Uterus (tissue), 4 donors: ENCODE measurements around the gene TTC7B. TPM values are rescaled to one million over a fixed set of nuclear protein-coding genes. Genes with fewer than 3 reads are reported as not detected.
A peak's percentile ranks its signal among the peaks of the same experiment; 100 is the strongest.

Experiments
- DNase-seq, 2 donors: peaks; one replicate each; pipeline ENCODE4 v3.0.0-alpha.2; 2019 to 2020
- H3K27ac ChIP-seq, 2 donors: fragments of 200-600 bp; sonication (generic); 1 replicate in 1 of 2; 2 replicates in 1 of 2; pipeline ENCODE4 v1.5.1; 2016 to 2018
- H3K27me3 ChIP-seq, 2 donors: fragments of 200-600 bp; sonication (generic); one replicate each; pipeline ENCODE4 v1.5.1; 2018 to 2019; ENCODE audit warnings: control low read depth in 1 of 2
- H3K36me3 ChIP-seq, 2 donors: fragments of 200-600 bp; sonication (generic); one replicate each; pipeline ENCODE4 v1.5.1; 2019; ENCODE audit warnings: control low read depth in 1 of 2
- H3K4me1 ChIP-seq, 2 donors: fragments of 200-600 bp; sonication (generic); one replicate each; pipeline ENCODE4 v1.5.1; 2018 to 2019; ENCODE audit warnings: control low read depth in 1 of 2
- H3K4me3 ChIP-seq, 2 donors: fragments of 200-600 bp; sonication (generic); 1 replicate in 1 of 2; 2 replicates in 1 of 2; pipeline ENCODE4 v1.5.1; 2018 to 2019; ENCODE audit warnings: mild to moderate bottlenecking in 1 of 2
- H3K9me3 ChIP-seq, 2 donors: fragments of 200-600 bp; sonication (generic); one replicate each; pipeline ENCODE4 v1.5.1; 2019; ENCODE audit warnings: control low read depth in 1 of 2
- POLR2A ChIP-seq, 2 donors: fragments of 450-650 bp; IDR thresholded peaks; one replicate each; pipeline ENCODE4 v1.6.1; 2016; ENCODE audit warnings: antibody characterized with exemption in 2 of 2, mild to moderate bottlenecking in 1 of 2, moderate library complexity in 1 of 2
- intact Hi-C: fragments of 100-400 bp; cut with DNase I; formaldehyde crosslinking; loops from one replicate; pipeline ENCODE4 v1.15.1; 2023; ENCODE audit warnings: low total_unique reads
- total RNA-seq, 4 donors: library from RNA; depleted of rRNA in 3 of 4; stranded (reverse); fragments of >200 nt in 3 of 4; gene quantifications; one replicate each; pipeline versions ENCODE4 v1.1.0 to v1.2.4, GENCODE V29; 2014 to 2023
- TF ChIP-seq, protein P1 (sequence below), 4 experiments: fragments of 200-600 bp in 2 of 4; fragments of 450-650 bp in 2 of 4; sonication (generic) in 2 of 4; IDR thresholded peaks; one replicate each; pipeline ENCODE4 v1.5.1; 2016 to 2019; ENCODE audit warnings: antibody characterized with exemption in 4 of 4, mild to moderate bottlenecking in 2 of 4, moderate library complexity in 1 of 4
- donor health status: DM: yes; HTN: yes; CAD: no.

TTC7B gene
- total RNA-seq, 4 donors from 2014 or later = 15.3 to 73.9 (median 28.0) TPM

DNA sequence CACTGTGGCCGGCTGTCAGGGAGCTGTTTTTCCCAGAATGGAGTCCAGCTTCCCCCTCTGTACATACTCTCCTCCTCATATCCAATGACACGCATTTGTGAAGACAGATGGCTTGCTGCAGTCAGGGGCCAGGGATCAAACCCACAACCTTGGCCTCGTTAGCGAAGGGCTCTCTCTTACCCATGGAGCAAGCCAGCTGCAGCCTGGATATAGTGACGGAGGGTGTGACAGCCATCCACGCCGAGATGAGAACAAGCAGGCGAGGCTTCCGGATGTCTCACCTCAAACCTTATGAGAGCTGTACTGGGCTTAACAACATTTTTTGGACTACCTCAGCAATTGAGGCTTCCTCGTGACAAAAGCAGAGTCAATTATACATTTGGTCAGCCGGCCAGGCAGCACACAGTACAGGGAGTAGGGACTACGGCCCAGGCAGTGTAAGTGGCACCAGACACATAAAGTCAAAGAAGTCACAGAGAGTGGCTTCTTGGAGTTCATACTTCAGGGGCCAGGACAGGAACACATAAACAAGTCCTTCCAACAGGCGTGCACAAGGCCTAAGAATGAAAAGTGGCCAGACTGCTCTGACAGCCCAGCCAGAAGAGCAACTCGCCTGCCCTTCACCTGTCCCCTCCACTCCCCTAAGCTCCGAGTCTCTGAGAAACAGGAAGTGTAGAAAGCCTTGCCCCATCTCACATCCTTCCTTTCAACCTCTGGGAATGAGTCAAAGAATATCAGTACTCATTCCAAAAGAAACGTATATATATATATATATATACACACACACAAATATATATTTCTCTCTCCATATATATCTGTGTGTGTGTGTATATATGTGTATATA is 115.1 kb downstream of the TTC7B start:
- peaks cover 0 to 10% of the 10 kb centered on the region in 2 donors for H3K4me1 ChIP-seq
- intact Hi-C loops = no loop called here
- no peak overlapping the region for H3K27ac ChIP-seq
- no peak overlapping the region for H3K4me3 ChIP-seq
- H3K27me3 ChIP-seq = no peaks in the 10 kb centered on the region
- DNase-seq = no peak
- TF ChIP-seq POLR2A (IDR thresholded peaks at IDR 0.05) = no peak
- TF ChIP-seq, protein P1, sequence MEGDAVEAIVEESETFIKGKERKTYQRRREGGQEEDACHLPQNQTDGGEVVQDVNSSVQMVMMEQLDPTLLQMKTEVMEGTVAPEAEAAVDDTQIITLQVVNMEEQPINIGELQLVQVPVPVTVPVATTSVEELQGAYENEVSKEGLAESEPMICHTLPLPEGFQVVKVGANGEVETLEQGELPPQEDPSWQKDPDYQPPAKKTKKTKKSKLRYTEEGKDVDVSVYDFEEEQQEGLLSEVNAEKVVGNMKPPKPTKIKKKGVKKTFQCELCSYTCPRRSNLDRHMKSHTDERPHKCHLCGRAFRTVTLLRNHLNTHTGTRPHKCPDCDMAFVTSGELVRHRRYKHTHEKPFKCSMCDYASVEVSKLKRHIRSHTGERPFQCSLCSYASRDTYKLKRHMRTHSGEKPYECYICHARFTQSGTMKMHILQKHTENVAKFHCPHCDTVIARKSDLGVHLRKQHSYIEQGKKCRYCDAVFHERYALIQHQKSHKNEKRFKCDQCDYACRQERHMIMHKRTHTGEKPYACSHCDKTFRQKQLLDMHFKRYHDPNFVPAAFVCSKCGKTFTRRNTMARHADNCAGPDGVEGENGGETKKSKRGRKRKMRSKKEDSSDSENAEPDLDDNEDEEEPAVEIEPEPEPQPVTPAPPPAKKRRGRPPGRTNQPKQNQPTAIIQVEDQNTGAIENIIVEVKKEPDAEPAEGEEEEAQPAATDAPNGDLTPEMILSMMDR (IDR thresholded peaks at IDR 0.05) = no peak
- no peaks in the 10 kb centered on the region for H3K9me3 ChIP-seq
- H3K36me3 ChIP-seq = no peaks in the 10 kb centered on the region

DNA sequence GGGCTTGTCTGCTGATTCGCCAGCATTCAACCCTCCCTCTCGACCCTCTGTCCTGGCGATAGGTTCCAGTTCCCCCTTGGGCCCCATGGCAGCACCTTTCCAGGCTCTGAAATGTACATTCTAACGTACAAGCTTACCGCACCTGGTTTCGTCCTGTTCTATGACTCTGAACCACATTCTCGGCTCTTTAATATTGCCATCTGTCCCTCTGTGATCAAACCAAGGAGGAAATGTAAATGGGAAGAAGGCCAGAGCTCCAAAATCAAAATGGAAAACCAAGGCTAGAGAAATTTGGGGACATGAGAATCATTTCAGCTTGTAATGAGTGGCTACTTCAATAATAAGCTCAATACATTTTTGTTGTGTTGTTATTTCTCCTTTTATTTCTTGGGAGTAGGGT is 117.2 kb downstream of the TTC7B start:
- TF ChIP-seq, protein P1 (IDR thresholded peaks at IDR 0.05) = no peak
- no peak for TF ChIP-seq POLR2A (IDR thresholded peaks at IDR 0.05)
- H3K4me1 ChIP-seq = peaks cover 0 to 10% of the 10 kb centered on the region in 2 donors
- H3K36me3 ChIP-seq = no peaks in the 10 kb centered on the region
- H3K9me3 ChIP-seq = no peaks in the 10 kb centered on the region
- intact Hi-C loops = loop anchor here (10.0 kb wide), 1 partner anchor 294 kb away; no protein-coding TSS in a partner anchor
- no peak for DNase-seq
- peak overlapping the region in 1 of 2 donors; percentile 75 for H3K27ac ChIP-seq
- H3K4me3 ChIP-seq = no peak overlapping the region
- no peaks in the 10 kb centered on the region for H3K27me3 ChIP-seq

DNA sequence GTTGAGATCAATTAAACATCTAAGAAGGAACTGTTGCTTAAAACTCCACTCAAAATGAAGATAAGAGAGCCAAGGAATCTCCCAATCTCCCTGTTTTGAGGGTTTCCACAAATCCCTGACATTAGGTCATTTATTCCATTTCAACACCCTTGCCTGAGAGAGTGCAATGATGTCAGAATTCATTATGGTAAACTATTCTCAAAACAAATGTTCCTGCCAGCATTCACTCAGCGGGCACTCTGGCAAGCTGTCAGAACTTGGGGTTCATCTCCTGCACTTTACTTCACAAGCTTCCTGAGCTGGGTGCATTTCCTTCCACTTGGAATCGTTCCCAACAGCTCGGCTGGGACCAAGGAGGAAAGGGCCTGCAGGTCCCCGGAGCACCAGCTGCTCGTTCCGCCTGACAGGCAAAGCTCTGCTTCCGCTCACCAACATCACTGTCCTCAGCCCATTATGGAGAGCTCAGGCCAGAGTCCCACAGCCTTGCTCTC is 117.8 kb downstream of the TTC7B start:
- no peaks in the 10 kb centered on the region for H3K9me3 ChIP-seq
- no peak overlapping the region for H3K4me3 ChIP-seq
- DNase-seq = peak; percentile 47 to 54
- H3K27me3 ChIP-seq = no peaks in the 10 kb centered on the region
- H3K4me1 ChIP-seq = peaks cover 0 to 10% of the 10 kb centered on the region in 2 donors
- H3K36me3 ChIP-seq = no peaks in the 10 kb centered on the region
- H3K27ac ChIP-seq = peak overlapping the region; percentile 32 to 75
- intact Hi-C loops = loop anchor here (10.0 kb wide), 1 partner anchor 294 kb away; no protein-coding TSS in a partner anchor
- TF ChIP-seq POLR2A (IDR thresholded peaks at IDR 0.05) = no peak
- TF ChIP-seq, protein P1 (IDR thresholded peaks at IDR 0.05) = no peak

DNA sequence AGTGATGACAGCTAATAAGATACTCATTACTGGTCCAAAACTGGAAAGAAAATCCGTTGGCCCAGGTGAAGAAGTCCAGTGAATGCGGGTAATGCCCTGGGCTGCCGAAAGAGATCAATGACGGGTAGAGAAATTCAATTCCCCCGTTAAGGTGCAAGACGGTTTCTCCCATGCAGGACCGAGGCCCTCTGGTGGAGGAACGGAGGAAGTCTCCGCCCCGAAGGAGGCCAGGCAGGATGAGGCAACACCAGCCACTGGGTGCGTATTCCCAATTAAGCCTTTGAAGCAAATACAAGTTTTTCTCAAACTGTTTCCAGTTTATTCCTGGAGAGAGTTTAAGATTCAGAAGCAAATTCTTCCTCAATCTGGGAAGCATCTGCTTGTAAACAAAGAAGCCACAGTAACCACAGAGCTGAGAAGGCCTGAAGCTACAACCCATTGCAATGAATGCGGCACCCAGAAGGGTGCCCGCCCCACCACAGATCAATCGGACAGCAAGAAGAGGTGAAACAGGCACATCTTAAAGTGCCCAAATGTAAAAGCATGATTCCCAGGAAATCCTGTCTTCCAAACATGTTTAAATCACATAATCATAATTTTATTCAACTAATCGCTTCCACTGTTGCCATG is 118.5 kb downstream of the TTC7B start:
- TF ChIP-seq, protein P1 (IDR thresholded peaks at IDR 0.05) = peak; percentile 89 to 95 (median 90)
- TF ChIP-seq POLR2A (IDR thresholded peaks at IDR 0.05) = peak in 1 of 2 donors; percentile 6
- H3K27ac ChIP-seq = peak overlapping the region; percentile 32 to 75
- H3K9me3 ChIP-seq = no peaks in the 10 kb centered on the region
- intact Hi-C loops = loop anchor here (10.0 kb wide), 1 partner anchor 293 kb away; no protein-coding TSS in a partner anchor
- no peak overlapping the region for H3K4me3 ChIP-seq
- H3K36me3 ChIP-seq = no peaks in the 10 kb centered on the region
- peaks cover 0 to 10% of the 10 kb centered on the region in 2 donors for H3K4me1 ChIP-seq
- no peaks in the 10 kb centered on the region for H3K27me3 ChIP-seq
- peak; percentile 85 for DNase-seq
